Tibial nerve (tissue), 4 donors: ENCODE data around the gene G3BP2. TPM values are rescaled to one million over a fixed set of nuclear protein-coding genes. Genes with fewer than 3 reads are reported as not detected.

ENCODE experiments used
- DNase-seq, 2 donors: peaks; one replicate each; pipeline ENCODE4 v3.0.0-alpha.2; 2019; ENCODE audit warnings: low spot score in 2 of 2
- H3K27ac ChIP-seq, 4 donors: fragments of 200-600 bp; sonication (generic) in 3 of 4; one replicate each; pipeline ENCODE4 v1.5.1; 2017 to 2019; ENCODE audit warnings: mild to moderate bottlenecking in 1 of 4
- H3K27me3 ChIP-seq, 2 donors: fragments of 200-600 bp; sonication (generic) in 1 of 2; one replicate each; pipeline versions ENCODE4 v1.5.1 to v1.6.0; 2017 to 2019
- H3K36me3 ChIP-seq, 3 donors: fragments of 200-600 bp; sonication (generic); one replicate each; pipeline ENCODE4 v1.5.1; 2018 to 2019
- H3K4me1 ChIP-seq, 4 donors: fragments of 200-600 bp; sonication (generic) in 3 of 4; one replicate each; pipeline ENCODE4 v1.5.1; 2017 to 2019
- H3K4me3 ChIP-seq, 4 donors: fragments of 200-600 bp; sonication (generic) in 3 of 4; one replicate each; pipeline ENCODE4 v1.5.1; 2017 to 2019; ENCODE audit warnings: mild to moderate bottlenecking in 1 of 4, moderate library complexity in 1 of 4
- H3K9me3 ChIP-seq, 4 donors: fragments of 200-600 bp; sonication (generic) in 3 of 4; one replicate each; pipeline ENCODE4 v1.5.1; 2017 to 2019
- EP300 ChIP-seq, 2 donors: sonication (generic); formaldehyde crosslinking; IDR thresholded peaks; one replicate each; pipeline ENCODE4 v1.6.1; 2017; ENCODE audit warnings: antibody characterized with exemption in 2 of 2, mild to moderate bottlenecking in 1 of 2
- POLR2A ChIP-seq, 2 donors: fragments of 450-650 bp; IDR thresholded peaks; one replicate each; pipeline ENCODE4 v1.6.1; 2017; ENCODE audit warnings: antibody characterized with exemption in 2 of 2, mild to moderate bottlenecking in 2 of 2, moderate library complexity in 2 of 2
- WGBS, 2 donors: methylation state at CpG; one replicate each; pipeline ENCODE4 v1.1.5; 2018; 5-methylcytosine and 5-hydroxymethylcytosine counted together
- total RNA-seq, 4 donors: library from RNA; depleted of rRNA; stranded (reverse); fragments of >200 nt; gene quantifications; one replicate each; pipeline ENCODE4 v1.1.0, GENCODE V29; 2016
- TF ChIP-seq, protein P1 (sequence below), 5 experiments: fragments of 200-600 bp in 3 of 5; fragments of 450-650 bp in 2 of 5; sonication (generic) in 3 of 5; IDR thresholded peaks; one replicate each; pipeline ENCODE4 v1.5.1; 2016 to 2019; ENCODE audit warnings: antibody characterized with exemption in 5 of 5, mild to moderate bottlenecking in 3 of 5, moderate library complexity in 2 of 5

Gene G3BP2
- total RNA-seq, 4 donors from 2014 or later: 48.7 to 70.1 (median 56.6) TPM

DNA sequence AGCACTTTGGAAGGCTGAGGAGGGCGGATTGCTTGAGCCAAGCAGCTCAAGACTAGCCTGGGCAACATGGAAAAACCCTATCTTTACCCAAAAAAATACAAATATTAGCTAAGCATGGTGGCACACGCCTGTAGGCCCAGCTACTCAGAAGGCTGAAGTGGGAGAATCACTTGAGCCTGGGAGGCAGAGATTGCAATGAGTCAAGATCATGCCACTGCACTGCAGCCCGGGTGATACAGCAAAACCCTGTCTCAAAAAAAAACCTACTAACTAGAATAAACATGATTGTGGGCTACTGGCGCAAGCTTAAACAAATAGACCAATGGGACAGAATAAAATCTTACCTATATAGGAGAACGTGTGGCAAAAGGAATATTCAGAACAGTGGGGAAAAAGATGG, 50.2 kb downstream of the G3BP2 start:
- H3K36me3 ChIP-seq: no peaks in the 10 kb centered on the region
- no peak overlapping the region for H3K27ac ChIP-seq
- H3K4me1 ChIP-seq: no peaks in the 10 kb centered on the region
- WGBS, 2 donors: 89 to 93% methylated on average over 5 of the region's 5 CpGs
- H3K27me3 ChIP-seq: no peaks in the 10 kb centered on the region
- DNase-seq: no peak
- H3K9me3 ChIP-seq: no peaks in the 10 kb centered on the region
- TF ChIP-seq EP300 (IDR thresholded peaks at IDR 0.05): no peak
- TF ChIP-seq, protein P1, sequence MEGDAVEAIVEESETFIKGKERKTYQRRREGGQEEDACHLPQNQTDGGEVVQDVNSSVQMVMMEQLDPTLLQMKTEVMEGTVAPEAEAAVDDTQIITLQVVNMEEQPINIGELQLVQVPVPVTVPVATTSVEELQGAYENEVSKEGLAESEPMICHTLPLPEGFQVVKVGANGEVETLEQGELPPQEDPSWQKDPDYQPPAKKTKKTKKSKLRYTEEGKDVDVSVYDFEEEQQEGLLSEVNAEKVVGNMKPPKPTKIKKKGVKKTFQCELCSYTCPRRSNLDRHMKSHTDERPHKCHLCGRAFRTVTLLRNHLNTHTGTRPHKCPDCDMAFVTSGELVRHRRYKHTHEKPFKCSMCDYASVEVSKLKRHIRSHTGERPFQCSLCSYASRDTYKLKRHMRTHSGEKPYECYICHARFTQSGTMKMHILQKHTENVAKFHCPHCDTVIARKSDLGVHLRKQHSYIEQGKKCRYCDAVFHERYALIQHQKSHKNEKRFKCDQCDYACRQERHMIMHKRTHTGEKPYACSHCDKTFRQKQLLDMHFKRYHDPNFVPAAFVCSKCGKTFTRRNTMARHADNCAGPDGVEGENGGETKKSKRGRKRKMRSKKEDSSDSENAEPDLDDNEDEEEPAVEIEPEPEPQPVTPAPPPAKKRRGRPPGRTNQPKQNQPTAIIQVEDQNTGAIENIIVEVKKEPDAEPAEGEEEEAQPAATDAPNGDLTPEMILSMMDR (IDR thresholded peaks at IDR 0.05): no peak
- no peak for TF ChIP-seq POLR2A (IDR thresholded peaks at IDR 0.05)
- no peak overlapping the region for H3K4me3 ChIP-seq

DNA sequence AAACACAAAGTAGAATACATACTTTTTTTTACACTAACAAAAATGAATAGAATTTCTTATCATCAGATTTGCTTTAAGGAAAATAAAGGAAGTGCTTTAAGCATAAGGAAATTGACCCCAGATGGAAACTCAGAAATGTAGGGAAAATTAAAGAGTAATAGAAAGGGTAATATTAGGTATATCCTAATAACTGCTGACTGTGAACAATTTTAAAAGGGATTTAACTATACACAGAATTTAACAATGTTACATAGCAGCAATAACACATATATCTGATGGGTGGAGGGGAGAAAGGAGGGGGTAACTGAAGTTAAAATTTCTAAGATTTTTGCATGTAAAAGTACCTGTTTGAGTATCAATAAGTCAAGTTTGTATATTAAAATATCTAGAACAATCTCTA, 51.5 kb downstream of the G3BP2 start:
- no peak overlapping the region for H3K27ac ChIP-seq
- TF ChIP-seq, protein P1 (IDR thresholded peaks at IDR 0.05): no peak
- TF ChIP-seq EP300 (IDR thresholded peaks at IDR 0.05) (no peak), POLR2A (IDR thresholded peaks at IDR 0.05) (no peak)
- H3K9me3 ChIP-seq: no peaks in the 10 kb centered on the region
- no peaks in the 10 kb centered on the region for H3K27me3 ChIP-seq
- no peak overlapping the region for H3K4me3 ChIP-seq
- no peaks in the 10 kb centered on the region for H3K36me3 ChIP-seq
- no peaks in the 10 kb centered on the region for H3K4me1 ChIP-seq
- DNase-seq: no peak

DNA sequence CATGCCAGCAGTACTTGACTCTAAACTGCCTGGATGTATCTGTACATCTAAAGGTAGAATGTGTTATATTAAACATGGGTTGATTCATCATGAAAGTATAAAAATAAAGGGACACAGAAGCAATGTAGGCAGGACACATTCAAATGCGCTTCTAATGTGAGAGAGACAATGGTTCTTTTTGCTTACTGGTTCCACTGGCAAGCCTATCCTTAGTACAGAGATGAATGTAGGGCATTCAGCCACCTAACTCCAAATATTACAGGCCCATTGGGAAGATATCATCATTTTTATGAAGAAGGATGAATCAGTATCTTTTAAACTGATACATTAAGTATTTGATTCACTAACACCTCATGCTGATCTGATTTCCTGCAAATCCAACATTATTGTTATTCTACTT, 60.9 kb downstream of the G3BP2 start:
- Histone ChIP-seq H3K9me3 (no peaks in the 10 kb centered on the region), H3K27me3 (no peaks in the 10 kb centered on the region), H3K36me3 (no peaks in the 10 kb centered on the region), H3K4me1 (no peaks in the 10 kb centered on the region), H3K27ac (no peak overlapping the region), H3K4me3 (no peak overlapping the region)
- TF ChIP-seq POLR2A (IDR thresholded peaks at IDR 0.05) (no peak), EP300 (IDR thresholded peaks at IDR 0.05) (no peak)
- TF ChIP-seq, protein P1 (IDR thresholded peaks at IDR 0.05): no peak
- whole genome bisulfite sequencing, 2 donors: 58 to 79% methylated on average over 1 of the region's 1 CpG
- DNase-seq: no peak

DNA sequence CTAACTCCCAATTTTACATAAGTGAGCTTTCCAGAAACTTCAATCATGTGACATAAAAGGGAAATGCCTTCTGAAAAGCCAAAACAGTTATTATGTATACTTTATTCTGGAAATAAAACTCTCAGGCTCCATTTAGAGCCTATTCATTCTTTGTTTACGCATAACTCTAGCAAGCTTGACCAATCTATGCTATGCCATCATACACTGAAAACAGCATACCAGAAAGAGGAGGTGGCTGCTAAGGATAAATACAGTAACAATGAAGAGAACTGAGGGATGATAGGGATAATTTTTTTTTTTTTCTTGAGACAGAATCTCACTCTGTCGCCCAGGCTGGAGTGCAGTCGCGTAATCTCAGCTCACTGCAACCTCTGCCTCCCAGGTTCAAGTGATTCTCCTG, 67.3 kb downstream of the G3BP2 start:
- Histone ChIP-seq H3K4me1 (no peaks in the 10 kb centered on the region), H3K4me3 (no peak overlapping the region), H3K36me3 (no peaks in the 10 kb centered on the region), H3K9me3 (no peaks in the 10 kb centered on the region), H3K27ac (no peak overlapping the region), H3K27me3 (no peaks in the 10 kb centered on the region)
- no peak for DNase-seq
- TF ChIP-seq POLR2A (IDR thresholded peaks at IDR 0.05) (no peak), EP300 (IDR thresholded peaks at IDR 0.05) (no peak)
- TF ChIP-seq, protein P1 (IDR thresholded peaks at IDR 0.05): no peak
- 87 to 92% methylated on average over 4 of the region's 4 CpGs for WGBS, 2 donors

DNA sequence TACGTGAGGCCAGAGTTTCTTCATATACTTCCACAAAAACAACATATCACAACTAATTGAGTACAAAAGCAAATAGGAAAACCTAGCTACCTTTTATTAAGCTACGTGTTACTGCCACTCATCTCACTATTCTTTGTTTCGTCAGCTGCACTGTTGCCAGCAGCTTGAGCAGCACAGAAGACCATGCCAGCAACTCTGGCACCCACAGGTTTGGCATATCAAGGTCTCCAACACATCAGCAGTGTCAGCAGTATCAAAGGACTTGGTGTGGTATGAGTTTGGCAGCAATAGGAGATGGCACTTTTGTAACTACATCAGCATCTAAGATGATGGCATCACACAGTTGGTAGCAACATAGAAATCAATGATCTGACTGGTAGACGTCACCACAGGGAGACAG, 73.6 kb downstream of the G3BP2 start:
- H3K36me3 ChIP-seq: no peaks in the 10 kb centered on the region
- H3K27me3 ChIP-seq: no peaks in the 10 kb centered on the region
- no peak overlapping the region for H3K27ac ChIP-seq
- no peak for DNase-seq
- no peak overlapping the region for H3K4me3 ChIP-seq
- WGBS, 2 donors: 91 to 95% methylated on average over 4 of the region's 4 CpGs
- TF ChIP-seq, protein P1 (IDR thresholded peaks at IDR 0.05): no peak
- no peak for TF ChIP-seq POLR2A (IDR thresholded peaks at IDR 0.05)
- no peak for TF ChIP-seq EP300 (IDR thresholded peaks at IDR 0.05)
- no peaks in the 10 kb centered on the region for H3K4me1 ChIP-seq
- H3K9me3 ChIP-seq: no peaks in the 10 kb centered on the region
